MM.1S (cell line): Measurements from ENCODE around the gene RAP1GDS1.

Experiments
- EZH2 ChIP-seq: fragments of 300-600 bp; sonication (generic); optimal IDR thresholded peaks from 2 replicates; pipeline ENCODE3; 2017; ENCODE audit warnings: low read depth, mild to moderate bottlenecking, antibody characterized with exemption, low read length, mixed read lengths
- EZH2phosphoT487 ChIP-seq: fragments of 300-600 bp; sonication (generic); IDR thresholded peaks from 2 replicates; pipeline ENCODE4 v1.6.1; 2018; ENCODE audit warnings: antibody characterized with exemption, low read length
- TF ChIP-seq, protein P1 (sequence below): fragments of 300-600 bp; sonication (generic); IDR thresholded peaks from 2 replicates; pipeline ENCODE4 v1.5.1; 2016; ENCODE audit warnings: antibody characterized with exemption, low read length, mixed read lengths

DNA sequence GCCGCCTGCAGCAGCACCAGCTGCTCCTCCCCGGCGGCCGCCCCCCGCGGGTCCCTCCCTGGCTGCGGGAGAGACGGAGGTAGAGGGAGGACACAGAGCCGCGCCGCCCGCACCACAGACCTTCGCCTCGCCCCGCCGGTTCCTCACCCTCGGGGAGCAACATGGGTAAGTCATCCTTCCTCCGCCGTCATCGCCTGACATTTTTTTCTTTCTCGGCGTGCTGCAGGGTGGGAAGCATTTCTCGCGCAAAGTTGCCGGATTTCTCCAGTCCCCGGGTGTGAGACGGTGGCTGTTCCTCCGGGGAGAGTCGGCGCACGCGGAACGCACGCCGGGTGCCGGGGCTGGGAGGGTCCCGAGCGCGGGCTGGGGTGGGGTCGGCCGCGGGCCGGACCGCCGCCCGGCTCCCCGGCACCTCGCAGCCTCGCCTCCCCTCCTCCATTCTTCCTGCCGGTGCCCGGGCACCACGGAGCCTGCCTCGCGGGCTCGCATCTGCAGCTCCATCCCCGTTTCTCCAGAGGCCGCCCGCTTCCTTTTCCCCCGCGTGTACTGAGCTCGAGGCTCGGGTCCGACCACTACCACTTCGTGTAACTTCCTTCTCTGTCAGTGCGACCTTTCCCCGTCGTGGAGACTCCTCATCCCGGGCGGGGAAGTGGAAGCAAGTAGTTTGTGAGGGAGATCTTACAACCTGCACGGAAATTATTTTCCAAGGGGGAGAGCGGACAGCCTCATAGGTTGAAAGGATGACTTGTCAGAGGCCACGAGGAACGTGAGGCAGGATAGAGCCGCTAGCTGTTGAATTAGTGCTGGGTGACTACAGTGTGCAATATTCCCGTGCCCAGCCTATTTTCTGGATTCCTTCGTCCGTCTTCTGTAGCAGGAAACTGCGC, 464 bp downstream of the RAP1GDS1 start:
- TF ChIP-seq, protein P1, sequence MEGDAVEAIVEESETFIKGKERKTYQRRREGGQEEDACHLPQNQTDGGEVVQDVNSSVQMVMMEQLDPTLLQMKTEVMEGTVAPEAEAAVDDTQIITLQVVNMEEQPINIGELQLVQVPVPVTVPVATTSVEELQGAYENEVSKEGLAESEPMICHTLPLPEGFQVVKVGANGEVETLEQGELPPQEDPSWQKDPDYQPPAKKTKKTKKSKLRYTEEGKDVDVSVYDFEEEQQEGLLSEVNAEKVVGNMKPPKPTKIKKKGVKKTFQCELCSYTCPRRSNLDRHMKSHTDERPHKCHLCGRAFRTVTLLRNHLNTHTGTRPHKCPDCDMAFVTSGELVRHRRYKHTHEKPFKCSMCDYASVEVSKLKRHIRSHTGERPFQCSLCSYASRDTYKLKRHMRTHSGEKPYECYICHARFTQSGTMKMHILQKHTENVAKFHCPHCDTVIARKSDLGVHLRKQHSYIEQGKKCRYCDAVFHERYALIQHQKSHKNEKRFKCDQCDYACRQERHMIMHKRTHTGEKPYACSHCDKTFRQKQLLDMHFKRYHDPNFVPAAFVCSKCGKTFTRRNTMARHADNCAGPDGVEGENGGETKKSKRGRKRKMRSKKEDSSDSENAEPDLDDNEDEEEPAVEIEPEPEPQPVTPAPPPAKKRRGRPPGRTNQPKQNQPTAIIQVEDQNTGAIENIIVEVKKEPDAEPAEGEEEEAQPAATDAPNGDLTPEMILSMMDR: no peak
- TF ChIP-seq EZH2phosphoT487 (no peak), EZH2 (no peak)
